ENCODE data around the gene ZNF428. TPM values are rescaled to one million over a fixed set of nuclear protein-coding genes. Genes with fewer than 3 reads are reported as not detected.
"Not testable (repeated sequence)": the region's sequence is repeated elsewhere in the genome, so short reads cannot be mapped to it uniquely, and the experiment has no call there.

The ZNF428 gene
- total RNA-seq, 2 donors from 2014 or later, result 24.1 to 37.8 TPM

- H3K4me1 ChIP-seq (ENCODE audit: control insufficient read depth in 1 of 2, low read depth in 2 of 2), result peaks cover 0 to 9% of the 10 kb centered on the region in 2 donors
- no peak overlapping the region for H3K27ac ChIP-seq
- H3K27me3 ChIP-seq (replicated peaks; ENCODE audit: insufficient read depth), result no peaks in the 10 kb centered on the region
- TF ChIP-seq CTCF (IDR thresholded peaks at IDR 0.05), result no peak
- no peaks in the 10 kb centered on the region for H3K9me3 ChIP-seq
- H3K4me3 ChIP-seq, result no peak overlapping the region
- no peak for ATAC-seq (ENCODE audit: insufficient number of reproducible peaks, low FRiP score, low read depth)
- H3K36me3 ChIP-seq, result no peaks in the 10 kb centered on the region
- no peak for DNase-seq (ENCODE audit: low spot score)
These were observed 16.8 kb upstream of the ZNF428 start for GRCh38 chr19:43636121-43636683.

GRCh38 chr19:43635561-43635940 lies 16.1 kb upstream of the ZNF428 start:
- ATAC-seq (ENCODE audit: insufficient number of reproducible peaks, low FRiP score, low read depth); H3K4me1 ChIP-seq (ENCODE audit: control insufficient read depth in 1 of 2, low read depth in 2 of 2); H3K27me3 ChIP-seq (replicated peaks; ENCODE audit: insufficient read depth); H3K9me3 ChIP-seq; DNase-seq (ENCODE audit: low spot score); H3K4me3 ChIP-seq; H3K36me3 ChIP-seq; H3K27ac ChIP-seq: not testable (repeated sequence)

GRCh38 chr19:43634872-43635560 lies 15.6 kb upstream of the ZNF428 start:
- Histone ChIP-seq H3K4me1 (ENCODE audit: control insufficient read depth in 1 of 2, low read depth in 2 of 2) (peaks cover 0 to 3% of the 10 kb centered on the region in 2 donors), H3K9me3 (no peaks in the 10 kb centered on the region), H3K36me3 (no peaks in the 10 kb centered on the region), H3K4me3 (no peak overlapping the region), H3K27me3 (replicated peaks; ENCODE audit: insufficient read depth) (no peaks in the 10 kb centered on the region), H3K27ac (no peak overlapping the region)
- no peak for DNase-seq (ENCODE audit: low spot score)
- no peak for ATAC-seq (ENCODE audit: insufficient number of reproducible peaks, low FRiP score, low read depth)
- no peak for TF ChIP-seq CTCF (IDR thresholded peaks at IDR 0.05)

GRCh38 chr19:43634506-43634871 lies 15.1 kb upstream of the ZNF428 start:
- Histone ChIP-seq H3K4me3 (no peak overlapping the region), H3K9me3 (no peaks in the 10 kb centered on the region), H3K27me3 (replicated peaks; ENCODE audit: insufficient read depth) (no peaks in the 10 kb centered on the region), H3K27ac (no peak overlapping the region), H3K36me3 (no peaks in the 10 kb centered on the region), H3K4me1 (ENCODE audit: control insufficient read depth in 1 of 2, low read depth in 2 of 2) (no peaks in the 10 kb centered on the region)
- TF ChIP-seq CTCF (IDR thresholded peaks at IDR 0.05), result no peak
- ATAC-seq (ENCODE audit: insufficient number of reproducible peaks, low FRiP score, low read depth) (no peak), DNase-seq (ENCODE audit: low spot score) (no peak)

GRCh38 chr19:43634068-43634467 lies 14.6 kb upstream of the ZNF428 start:
- DNase-seq (ENCODE audit: low spot score), result no peak
- no peak for TF ChIP-seq CTCF (IDR thresholded peaks at IDR 0.05)
- Histone ChIP-seq H3K27ac (no peak overlapping the region), H3K27me3 (replicated peaks; ENCODE audit: insufficient read depth) (no peaks in the 10 kb centered on the region), H3K4me3 (no peak overlapping the region), H3K36me3 (no peaks in the 10 kb centered on the region), H3K4me1 (ENCODE audit: control insufficient read depth in 1 of 2, low read depth in 2 of 2) (no peaks in the 10 kb centered on the region), H3K9me3 (no peaks in the 10 kb centered on the region)
- ATAC-seq (ENCODE audit: insufficient number of reproducible peaks, low FRiP score, low read depth), result no peak

- no peaks in the 10 kb centered on the region for H3K36me3 ChIP-seq
- no peaks in the 10 kb centered on the region for H3K4me1 ChIP-seq (ENCODE audit: control insufficient read depth in 1 of 2, low read depth in 2 of 2)
- no peaks in the 10 kb centered on the region for H3K27me3 ChIP-seq (replicated peaks; ENCODE audit: insufficient read depth)
- no peak for ATAC-seq (ENCODE audit: insufficient number of reproducible peaks, low FRiP score, low read depth)
- DNase-seq (ENCODE audit: low spot score), result no peak
- no peak overlapping the region for H3K27ac ChIP-seq
- no peak overlapping the region for H3K4me3 ChIP-seq
- TF ChIP-seq CTCF (IDR thresholded peaks at IDR 0.05), result no peak
- no peaks in the 10 kb centered on the region for H3K9me3 ChIP-seq
These were observed 14.1 kb upstream of the ZNF428 start for GRCh38 chr19:43633520-43633919.

All from thoracic aorta (tissue), 2 donors.